Lower leg skin (tissue), 3 donors: ENCODE results near the gene SLC4A4.

Experiments
- POLR2A ChIP-seq, 2 donors: fragments of 450-650 bp; IDR thresholded peaks; one replicate each; pipeline ENCODE4 v1.6.1; 2016 to 2017; ENCODE audit warnings: antibody characterized with exemption in 2 of 2, mild to moderate bottlenecking in 1 of 2, moderate library complexity in 1 of 2
- TF ChIP-seq, protein P1 (sequence below), 3 donors: fragments of 450-650 bp; IDR thresholded peaks; one replicate each; pipeline ENCODE4 v1.5.1; 2016; ENCODE audit warnings: antibody characterized with exemption in 3 of 3, mild to moderate bottlenecking in 3 of 3, moderate library complexity in 2 of 3

GRCh38 chr4:71417150-71417549 lies 78.3 kb downstream of the SLC4A4 start:
- TF ChIP-seq, protein P1, sequence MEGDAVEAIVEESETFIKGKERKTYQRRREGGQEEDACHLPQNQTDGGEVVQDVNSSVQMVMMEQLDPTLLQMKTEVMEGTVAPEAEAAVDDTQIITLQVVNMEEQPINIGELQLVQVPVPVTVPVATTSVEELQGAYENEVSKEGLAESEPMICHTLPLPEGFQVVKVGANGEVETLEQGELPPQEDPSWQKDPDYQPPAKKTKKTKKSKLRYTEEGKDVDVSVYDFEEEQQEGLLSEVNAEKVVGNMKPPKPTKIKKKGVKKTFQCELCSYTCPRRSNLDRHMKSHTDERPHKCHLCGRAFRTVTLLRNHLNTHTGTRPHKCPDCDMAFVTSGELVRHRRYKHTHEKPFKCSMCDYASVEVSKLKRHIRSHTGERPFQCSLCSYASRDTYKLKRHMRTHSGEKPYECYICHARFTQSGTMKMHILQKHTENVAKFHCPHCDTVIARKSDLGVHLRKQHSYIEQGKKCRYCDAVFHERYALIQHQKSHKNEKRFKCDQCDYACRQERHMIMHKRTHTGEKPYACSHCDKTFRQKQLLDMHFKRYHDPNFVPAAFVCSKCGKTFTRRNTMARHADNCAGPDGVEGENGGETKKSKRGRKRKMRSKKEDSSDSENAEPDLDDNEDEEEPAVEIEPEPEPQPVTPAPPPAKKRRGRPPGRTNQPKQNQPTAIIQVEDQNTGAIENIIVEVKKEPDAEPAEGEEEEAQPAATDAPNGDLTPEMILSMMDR (IDR thresholded peaks at IDR 0.05) = no peak
- TF ChIP-seq POLR2A (IDR thresholded peaks at IDR 0.05) = no peak
